Fibroblast of mammary gland (primary cell): ENCODE data around the gene SSR4.

Experiments used
- DNase-seq: peaks from one replicate; pipeline ENCODE4 v3.0.0-alpha.2; 2010; ENCODE audit warnings: low read depth
- H3K4me3 ChIP-seq: 2 replicates; pipeline ENCODE4 v1.5.1; 2011; ENCODE audit warnings: low read depth, mild to moderate bottlenecking, low read length, moderate library complexity; ENCODE audit not compliant: control insufficient read depth
- CTCF ChIP-seq: conservative IDR thresholded peaks from 2 replicates; pipeline ENCODE4 v1.5.1; 2011; ENCODE audit warnings: low read depth, low read length, inconsistent platforms; ENCODE audit not compliant: control insufficient read depth, insufficient read depth

The SSR4 gene

DNA sequence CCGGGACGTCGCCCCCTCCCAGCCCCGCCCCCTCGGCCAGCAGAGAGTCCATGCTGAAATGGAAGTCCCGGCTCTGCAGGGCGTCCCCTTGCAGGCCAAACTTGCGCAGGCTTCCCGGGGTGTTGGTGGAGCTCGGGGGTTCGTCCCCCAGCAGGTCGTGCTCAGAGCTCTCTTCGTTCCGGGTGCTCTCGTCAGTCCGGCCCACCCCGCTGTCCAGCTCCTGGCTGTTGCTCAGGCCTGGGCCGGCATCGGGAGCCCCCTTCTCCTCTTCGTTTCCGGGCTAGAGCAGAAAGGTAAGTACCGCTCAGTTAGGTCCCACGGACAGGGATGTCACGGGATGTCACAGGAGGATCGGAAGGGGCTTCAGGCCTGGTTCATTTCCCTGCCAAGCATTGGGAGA lies 10.2 kb downstream of the SSR4 start:
- no peak for TF ChIP-seq CTCF
- H3K4me3 ChIP-seq: no peak overlapping the region
- DNase-seq: no peak

DNA sequence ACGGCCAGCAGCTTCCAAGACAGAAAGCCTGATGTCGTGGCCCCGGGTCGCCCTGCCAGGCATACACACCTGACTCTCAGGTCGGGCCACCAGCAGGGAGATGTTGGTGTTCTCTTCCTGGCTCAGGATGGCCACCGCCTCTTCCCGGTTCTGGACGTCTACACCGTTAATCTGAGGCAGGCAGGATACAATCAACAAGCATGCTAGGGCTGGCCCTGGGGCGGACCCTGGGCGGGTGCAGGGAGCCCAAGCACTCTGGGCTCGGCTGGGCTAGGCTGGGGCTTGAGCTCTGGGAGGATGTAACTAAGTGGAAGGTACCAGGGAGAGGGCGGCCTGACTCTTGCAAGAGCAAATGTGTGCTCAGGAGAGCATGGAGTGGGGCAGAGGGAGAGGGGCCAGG lies 11.0 kb downstream of the SSR4 start:
- TF ChIP-seq CTCF: no peak
- DNase-seq: no peak
- no peak overlapping the region for H3K4me3 ChIP-seq

DNA sequence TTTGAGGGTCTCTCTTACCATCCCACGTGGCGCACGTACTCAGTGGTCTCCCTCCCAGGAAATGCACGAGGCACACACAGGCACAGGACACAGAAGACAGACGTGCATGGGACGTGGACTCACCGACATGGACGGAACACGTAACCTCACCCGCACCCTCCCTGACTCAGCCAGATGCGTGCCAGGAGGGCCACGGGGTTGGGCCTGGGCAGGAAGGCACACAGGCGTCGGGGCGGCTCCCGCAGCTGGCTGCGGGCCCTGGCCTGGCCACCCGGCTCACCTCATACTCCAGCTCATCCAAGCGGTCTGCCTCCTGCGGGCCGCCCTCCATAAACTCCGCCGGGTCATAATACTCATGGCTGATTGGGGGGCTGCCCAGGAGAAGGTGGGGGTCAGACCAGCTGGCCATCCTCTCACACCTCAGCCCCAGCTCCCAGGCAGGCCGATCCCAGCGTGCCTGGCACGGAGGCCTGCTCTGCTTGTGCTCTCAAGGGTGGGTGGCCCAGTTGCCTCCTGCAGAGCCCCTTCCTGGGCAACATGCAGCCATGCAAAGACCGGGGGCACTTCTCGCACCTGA lies 12.6 kb downstream of the SSR4 start:
- no peak for TF ChIP-seq CTCF
- no peak overlapping the region for H3K4me3 ChIP-seq
- DNase-seq: no peak

DNA sequence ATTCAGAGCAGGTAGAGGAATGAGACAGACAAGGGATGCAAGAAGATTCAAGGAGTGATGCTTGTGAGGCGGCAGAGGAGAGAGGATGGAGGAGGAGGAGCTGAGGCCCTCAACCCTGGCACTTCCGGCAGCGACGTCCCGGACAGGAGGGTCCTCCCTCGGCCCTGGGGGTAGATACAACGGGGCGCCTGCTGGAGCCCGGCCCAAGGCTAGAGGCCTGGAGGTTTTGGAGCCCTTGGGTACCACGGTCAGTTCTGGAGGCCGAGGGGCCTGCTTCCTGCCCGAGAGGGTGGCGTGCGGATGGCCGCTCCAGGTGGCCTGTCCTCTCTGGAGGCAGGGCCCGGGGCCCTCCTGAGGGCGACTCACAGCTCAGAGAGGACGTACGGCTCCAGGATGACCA lies 13.5 kb downstream of the SSR4 start:
- DNase-seq: no peak
- H3K4me3 ChIP-seq: no peak overlapping the region
- no peak for TF ChIP-seq CTCF

DNA sequence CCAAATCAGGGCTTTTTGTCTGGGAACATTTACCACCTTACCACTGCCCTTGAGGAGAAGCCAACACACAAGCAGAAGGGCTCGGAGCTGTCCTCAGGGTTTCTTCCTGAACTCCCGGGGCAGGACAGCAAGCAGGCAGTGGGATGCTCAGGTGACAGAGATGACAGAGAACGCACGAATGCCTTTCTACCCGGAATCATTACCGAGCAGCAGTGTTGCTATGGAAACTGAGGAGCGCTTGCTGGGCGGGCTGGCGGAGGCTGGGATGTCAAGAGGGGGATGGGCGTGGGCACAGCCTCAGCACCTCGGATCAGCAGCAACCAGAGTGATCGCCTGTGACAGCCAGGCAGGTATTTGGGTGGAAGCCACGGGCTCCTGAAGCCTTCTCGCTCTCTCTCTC lies 17.8 kb downstream of the SSR4 start:
- H3K4me3 ChIP-seq: no peak overlapping the region
- no peak for DNase-seq
- TF ChIP-seq CTCF: no peak

DNA sequence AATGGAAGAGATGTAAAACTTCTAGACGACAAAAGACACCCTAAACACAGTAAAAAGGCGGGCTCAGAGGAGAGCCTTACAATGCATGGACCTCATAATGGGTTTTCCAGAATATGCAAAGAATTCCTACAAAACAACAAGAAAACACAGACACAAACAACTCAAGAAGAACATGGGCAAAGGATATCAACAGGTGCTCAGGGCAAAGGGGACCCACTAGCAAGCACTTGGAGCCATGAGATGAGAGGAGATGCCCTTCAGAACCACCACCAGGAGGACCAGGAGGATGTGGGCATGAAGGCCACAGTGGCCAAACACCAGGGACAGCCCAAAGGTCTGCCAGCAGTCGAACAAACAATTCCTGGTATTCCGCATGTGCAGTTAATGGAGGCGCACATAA lies 18.7 kb downstream of the SSR4 start:
- no peak for TF ChIP-seq CTCF
- DNase-seq: no peak

More for the DNA sequence above, 18.7 kb downstream of the SSR4 start:
- no peak overlapping the region for H3K4me3 ChIP-seq
